ENCODE data around the gene FLT3. TPM values are rescaled to one million over a fixed set of nuclear protein-coding genes. Genes with fewer than 3 reads are reported as not detected.

FLT3 gene
- total and polyA plus RNA-seq, 11 donors: 0.09 to 0.48 (median 0.21) TPM; not detected in 2

GRCh38 chr13:27955014-27955591, 145.3 kb downstream of the FLT3 start:
- DNase-seq (no peak), ATAC-seq (no peak)
- no peaks in the 10 kb centered on the region for H3K9me3 ChIP-seq
- no peak overlapping the region for H3K27ac ChIP-seq
- no peak overlapping the region for H3K4me3 ChIP-seq
- no peaks in the 10 kb centered on the region for H3K36me3 ChIP-seq
- no peak for TF ChIP-seq CTCF (IDR thresholded peaks at IDR 0.05)
- peaks cover 50 to 97% (median 80%) of the 10 kb centered on the region in 9 donors for H3K27me3 ChIP-seq
- intact Hi-C loops (cut with DNase I): loop anchor here in 4 of 10 donors (10.0 kb wide), 1 partner anchor 120 kb away; no protein-coding TSS in a partner anchor
- WGBS, 4 donors: 41 to 53% (median 47%) methylated on average over 11 of the region's 11 CpGs
- peaks cover 0 to 21% (median 16%) of the 10 kb centered on the region in 12 donors for H3K4me1 ChIP-seq

GRCh38 chr13:27954406-27954851, 145.9 kb downstream of the FLT3 start:
- intact Hi-C loops (cut with DNase I): loop anchor here in 4 of 10 donors (10.0 kb wide), 1 partner anchor 120 kb away; no protein-coding TSS in a partner anchor

GRCh38 chr13:27953676-27954405, 146.5 kb downstream of the FLT3 start:
- DNase-seq (peak; percentile 59 to 84 (median 64)), ATAC-seq (peak in 3 of 4 donors; percentile 88 to 98 (median 97))
- H3K9me3 ChIP-seq: no peaks in the 10 kb centered on the region
- H3K4me3 ChIP-seq: peak overlapping the region; percentile 13 to 58 (median 39)
- H3K27ac ChIP-seq: no peak overlapping the region
- TF ChIP-seq CTCF (IDR thresholded peaks at IDR 0.05) (peak; percentile 60 to 87 (median 76)), POLR2A (IDR thresholded peaks at IDR 0.05) (no peak)
- H3K27me3 ChIP-seq: peaks cover 38 to 97% (median 70%) of the 10 kb centered on the region in 9 donors
- no peaks in the 10 kb centered on the region for H3K36me3 ChIP-seq
- 1 to 4% (median 2%) methylated on average over 33 to 71 of the region's 71 CpGs for WGBS, 4 donors
- peaks cover 0 to 19% (median 13%) of the 10 kb centered on the region in 12 donors for H3K4me1 ChIP-seq
- intact Hi-C loops (cut with DNase I): loop anchor here in 4 of 10 donors (10.0 kb wide), 1 partner anchor 119 kb away; no protein-coding TSS in a partner anchor

More at GRCh38 chr13:27954406-27954851, 145.9 kb downstream of the FLT3 start:
- ATAC-seq (peak in 2 of 4 donors; percentile 60 to 66), DNase-seq (no peak)
- Histone ChIP-seq H3K4me1 (peaks cover 0 to 19% (median 14%) of the 10 kb centered on the region in 12 donors), H3K27me3 (peaks cover 44 to 97% (median 75%) of the 10 kb centered on the region in 9 donors), H3K27ac (no peak overlapping the region), H3K36me3 (no peaks in the 10 kb centered on the region), H3K4me3 (peak overlapping the region; percentile 13 to 58 (median 39)), H3K9me3 (no peaks in the 10 kb centered on the region)
- no peak for TF ChIP-seq CTCF (IDR thresholded peaks at IDR 0.05)
- no peak for TF ChIP-seq POLR2A (IDR thresholded peaks at IDR 0.05)
- 0 to 5% (median 2%) methylated on average over 13 to 56 of the region's 56 CpGs for WGBS, 4 donors

Other genes starting within 250 kb of the FLT3 start
- gene PDX1, start 180.6 kb downstream of the FLT3 start, total RNA-seq: not detected
- gene PDX1, start 180.6 kb downstream of the FLT3 start, polyA plus RNA-seq: not detected
- not detected for gene CDX2, start 131.3 kb downstream of the FLT3 start, total RNA-seq
- gene CDX2, start 131.3 kb downstream of the FLT3 start, polyA plus RNA-seq: not detected
- not detected for gene URAD, start 111.9 kb downstream of the FLT3 start, total RNA-seq
- not detected for gene URAD, start 111.9 kb downstream of the FLT3 start, polyA plus RNA-seq
- 10 to 100 TPM in 3 of 9 donors, 1 to 10 TPM in 6; 7.4 to 18.8 (median 9.5) TPM for gene PAN3, start 38.0 kb upstream of the FLT3 start, total RNA-seq
- 1 to 10 TPM; 4.1 to 5.6 TPM for gene PAN3, start 38.0 kb upstream of the FLT3 start, polyA plus RNA-seq

All from heart left ventricle (tissue), 16 donors.